Stimulated activated CD4-positive, alpha-beta T cell treated with anti-CD3 and anti-CD28 coated beads, Interleukin-12 subunit alpha, Interleukin-12 subunit beta, amount 100 ng/mL, for 24 hours (primary cell): Measurements from ENCODE around the gene PCDH1.

Experiments used
- DNase-seq, 2 experiments: peaks; one replicate each; pipeline ENCODE4 v3.0.0-alpha.2; 2020; ENCODE audit warnings: low read depth in 2 of 2

Gene PCDH1

DNA sequence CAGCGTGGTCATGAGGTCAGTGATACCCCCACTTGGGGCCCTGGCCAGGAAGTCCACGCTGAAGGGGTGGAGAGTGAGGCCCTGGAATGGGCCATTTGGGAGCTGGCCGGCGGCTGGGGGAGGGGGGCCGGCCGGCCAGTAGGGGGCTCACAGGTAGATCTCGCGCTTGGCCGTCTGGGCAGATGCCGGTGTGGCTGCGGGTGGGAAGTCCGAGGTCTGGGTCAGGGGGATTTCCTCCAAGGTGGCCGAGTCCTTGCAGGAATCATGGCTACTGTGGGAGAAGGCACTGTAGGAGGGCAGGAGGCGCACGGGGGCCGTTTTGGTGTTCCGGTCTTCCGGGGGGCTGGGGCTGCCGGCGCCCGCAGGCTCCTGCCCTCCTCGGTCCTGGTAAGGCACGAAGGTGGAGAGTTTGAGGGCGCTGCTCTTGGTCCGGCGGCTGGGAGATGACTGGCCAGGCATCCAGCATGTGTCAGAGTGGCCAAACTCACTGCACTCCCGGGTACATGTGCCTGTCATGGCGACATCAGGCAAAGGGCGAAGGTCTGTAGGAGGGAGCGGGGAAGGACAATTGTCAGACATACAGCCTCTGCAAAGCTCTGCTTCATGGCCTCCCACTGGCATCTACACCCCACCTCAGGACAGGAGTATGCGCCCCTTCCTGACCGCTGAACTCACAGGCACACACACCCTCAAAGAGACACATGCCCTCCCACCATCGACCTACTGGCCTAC is 24.1 kb downstream of the PCDH1 start:
- no peak for DNase-seq

DNA sequence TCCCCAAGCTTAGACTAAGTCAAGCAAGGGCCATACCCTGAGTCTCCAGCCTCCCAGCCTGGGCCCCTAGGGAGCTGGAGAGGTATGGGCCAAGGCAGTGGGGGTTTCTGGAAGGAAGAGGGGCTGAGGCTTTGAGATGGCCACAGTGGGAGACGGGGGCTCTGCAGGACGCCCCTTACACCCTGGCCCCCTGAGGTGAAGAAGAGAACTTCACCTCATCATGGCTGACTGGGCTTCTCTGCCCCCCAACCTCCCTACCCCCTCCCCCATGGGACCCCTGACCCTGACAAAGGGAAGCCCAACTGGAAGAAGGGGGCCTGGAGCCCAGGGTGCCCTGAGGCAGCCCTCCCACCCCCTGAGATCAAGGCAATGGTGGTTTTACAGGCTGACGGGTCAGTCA is 25.8 kb downstream of the PCDH1 start:
- DNase-seq = no peak

DNA sequence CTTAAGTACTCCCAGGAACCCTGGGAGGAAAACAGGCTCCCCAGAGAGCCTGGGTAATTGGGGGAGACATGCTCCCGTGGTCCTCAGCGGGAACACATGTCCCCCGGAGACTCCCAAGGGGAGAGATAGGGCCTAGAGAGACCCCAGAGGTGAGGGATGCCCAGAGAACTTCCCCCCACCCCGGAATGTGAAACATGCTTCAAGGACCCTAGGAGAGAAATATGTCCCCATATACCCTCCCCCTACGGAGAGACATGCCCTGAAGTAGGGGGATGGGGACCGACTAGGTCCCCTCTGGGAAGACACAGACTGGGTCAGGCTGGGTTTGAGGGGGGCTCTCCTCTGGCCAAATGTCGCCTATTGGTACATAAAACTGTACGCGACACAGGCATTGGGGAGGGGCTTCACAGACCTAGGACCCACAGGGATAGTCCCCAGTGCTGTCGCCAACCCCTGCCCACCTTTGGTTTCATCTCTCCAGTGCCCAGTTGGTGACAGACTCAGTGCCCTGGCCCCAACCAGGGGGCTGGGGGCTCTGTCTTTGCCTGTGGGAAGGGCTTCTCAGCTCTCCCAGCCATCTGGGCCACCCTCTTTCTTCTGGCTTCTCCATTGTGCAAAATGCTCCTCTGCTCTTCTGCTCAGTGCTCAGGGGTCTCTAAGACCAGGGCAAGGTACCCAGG is 26.9 kb downstream of the PCDH1 start:
- DNase-seq = no peak

- DNase-seq = no peak
These were observed 27.4 kb downstream of the PCDH1 start for GRCh38 chr5:141850786-141851185.

GRCh38 chr5:141850244-141850768 is 27.9 kb downstream of the PCDH1 start:
- no peak for DNase-seq

- DNase-seq = peak; percentile 26 to 65
These were observed 28.6 kb downstream of the PCDH1 start for GRCh38 chr5:141849415-141850243.

- peak in 1 of 2 experiments; percentile 45 for DNase-seq
These were observed 29.3 kb downstream of the PCDH1 start for GRCh38 chr5:141848744-141849414.

GRCh38 chr5:141846031-141846430 is 32.2 kb downstream of the PCDH1 start:
- DNase-seq = no peak

DNA sequence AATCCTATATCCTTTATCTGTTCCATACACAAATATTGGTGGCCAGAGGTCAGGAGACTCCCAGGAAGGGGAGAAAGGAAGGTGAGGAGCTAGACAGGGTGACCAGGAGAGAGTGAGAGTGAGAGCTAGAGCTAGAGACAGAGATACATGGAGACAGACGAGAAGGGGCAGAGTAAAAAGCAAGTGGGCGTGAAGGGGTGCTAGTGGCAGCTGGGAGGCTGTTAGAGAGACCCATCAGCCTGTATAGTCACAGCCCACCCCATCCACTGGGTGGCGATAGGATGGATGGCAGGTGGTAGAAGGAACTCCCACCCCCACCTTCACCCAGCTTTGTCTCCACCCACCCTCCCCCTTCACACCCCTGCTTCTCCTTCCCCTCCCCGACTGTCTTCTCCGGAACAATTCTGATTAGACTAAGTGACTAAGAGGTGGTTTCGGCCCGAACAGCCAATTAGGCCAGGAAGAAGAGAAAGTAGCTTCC is 32.8 kb downstream of the PCDH1 start:
- DNase-seq = no peak

DNA sequence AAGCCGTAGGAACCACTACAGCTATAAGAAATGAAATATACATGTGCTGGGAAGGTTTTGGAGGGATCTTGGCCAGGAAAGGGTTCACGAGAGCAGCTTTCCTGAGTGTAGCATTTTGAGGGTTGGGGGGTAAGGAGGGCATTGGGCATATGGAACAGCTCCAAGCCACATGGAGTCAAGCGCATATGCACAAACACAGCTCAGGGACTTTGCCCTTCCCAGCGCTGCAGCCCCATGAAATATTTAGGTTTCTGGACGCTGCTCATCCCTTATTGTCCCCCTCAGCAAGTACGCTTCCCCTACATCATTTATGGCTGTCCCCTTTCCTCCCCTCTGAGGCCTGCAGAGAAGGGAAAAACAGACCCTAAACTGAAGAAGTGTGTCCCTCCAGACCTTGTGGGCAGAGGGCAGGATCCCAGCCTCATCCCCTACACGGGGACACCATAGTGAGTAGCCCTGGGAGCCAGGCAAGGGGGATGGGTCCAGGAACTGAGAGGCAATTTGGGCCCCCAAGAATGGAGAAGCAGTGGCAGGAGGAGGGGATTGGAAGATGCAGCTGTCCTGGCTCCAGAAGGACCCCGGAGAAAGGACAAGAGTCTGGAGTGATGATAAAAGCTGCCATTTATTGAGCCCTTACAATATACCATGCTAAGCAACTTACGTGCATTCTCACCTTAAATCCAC is 33.7 kb downstream of the PCDH1 start:
- no peak for DNase-seq

DNA sequence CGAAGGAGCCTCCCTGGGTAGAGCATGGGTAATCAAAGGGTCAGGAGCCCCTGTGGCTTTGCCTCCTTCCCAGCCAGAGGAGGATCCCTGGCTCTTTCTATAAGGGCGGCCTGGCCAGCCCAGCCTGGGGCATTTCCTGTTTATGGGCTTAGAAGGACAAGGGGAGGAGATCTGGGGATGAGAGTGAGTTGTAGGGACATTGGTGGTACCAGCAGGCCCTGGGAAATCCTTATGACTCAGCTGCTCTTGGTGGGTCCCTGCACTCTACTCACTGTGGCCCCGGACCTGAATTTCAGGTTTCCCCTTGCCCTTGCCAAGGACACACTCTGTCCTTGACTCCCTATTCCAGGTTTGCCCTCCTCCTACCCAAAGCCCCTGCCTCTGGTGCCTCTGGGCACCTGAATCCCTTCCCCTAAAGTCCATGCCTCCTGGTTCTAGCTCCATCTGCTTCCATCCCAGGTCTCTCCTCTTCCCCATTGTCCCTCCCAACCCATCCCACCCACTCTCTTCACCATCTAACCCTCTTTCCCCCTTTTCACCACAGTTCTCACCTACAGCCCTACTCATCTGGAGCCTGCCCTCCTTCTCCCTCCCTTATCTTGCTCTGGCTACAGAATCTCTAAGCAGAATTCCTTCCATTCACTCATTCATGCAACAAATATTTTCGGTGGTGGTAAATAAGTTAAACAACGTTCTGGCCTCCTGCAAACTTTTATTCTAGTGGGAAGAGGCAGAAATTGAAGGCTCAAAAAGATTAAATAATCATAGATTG is 34.9 kb downstream of the PCDH1 start:
- DNase-seq = no peak

DNA sequence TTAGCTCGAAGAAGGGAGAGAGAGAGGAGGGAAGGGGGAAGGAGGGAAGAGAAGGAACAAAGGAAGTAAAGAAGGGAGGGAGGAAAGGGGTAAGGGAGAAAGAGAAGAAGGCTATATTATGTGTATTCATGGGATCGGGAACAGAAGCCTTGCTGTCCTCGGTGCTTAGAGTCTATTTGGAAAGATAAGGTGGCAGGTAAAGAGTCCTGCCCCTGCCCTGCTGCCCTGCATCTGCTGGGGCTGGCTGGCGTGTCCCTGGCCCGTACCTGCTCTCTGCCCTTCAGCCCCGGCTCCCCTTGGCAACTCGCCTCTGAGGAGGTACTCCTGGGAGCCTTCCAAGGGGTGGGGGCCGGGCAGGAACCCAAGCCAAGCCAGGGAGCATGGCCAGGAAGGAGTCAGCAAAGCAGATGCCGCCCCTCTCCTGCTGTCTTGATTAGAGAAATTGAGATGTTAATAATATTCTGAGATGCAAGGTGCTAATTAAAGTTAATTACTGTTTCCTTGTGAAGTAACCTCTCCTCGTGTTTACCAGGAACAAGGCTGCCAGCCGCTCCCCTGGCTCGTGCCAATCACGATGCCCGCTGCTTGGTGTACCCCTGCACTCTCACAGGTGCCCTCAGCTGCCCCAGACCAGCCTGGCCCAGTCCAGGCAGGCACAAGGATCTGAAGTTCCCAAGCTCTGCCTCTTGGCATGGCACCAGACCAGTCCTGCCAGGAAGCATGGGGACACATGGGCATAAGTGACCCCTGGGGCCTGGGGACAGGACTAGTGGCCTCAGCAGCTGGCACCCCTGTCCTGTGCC is 36.6 kb downstream of the PCDH1 start:
- DNase-seq = no peak

DNA sequence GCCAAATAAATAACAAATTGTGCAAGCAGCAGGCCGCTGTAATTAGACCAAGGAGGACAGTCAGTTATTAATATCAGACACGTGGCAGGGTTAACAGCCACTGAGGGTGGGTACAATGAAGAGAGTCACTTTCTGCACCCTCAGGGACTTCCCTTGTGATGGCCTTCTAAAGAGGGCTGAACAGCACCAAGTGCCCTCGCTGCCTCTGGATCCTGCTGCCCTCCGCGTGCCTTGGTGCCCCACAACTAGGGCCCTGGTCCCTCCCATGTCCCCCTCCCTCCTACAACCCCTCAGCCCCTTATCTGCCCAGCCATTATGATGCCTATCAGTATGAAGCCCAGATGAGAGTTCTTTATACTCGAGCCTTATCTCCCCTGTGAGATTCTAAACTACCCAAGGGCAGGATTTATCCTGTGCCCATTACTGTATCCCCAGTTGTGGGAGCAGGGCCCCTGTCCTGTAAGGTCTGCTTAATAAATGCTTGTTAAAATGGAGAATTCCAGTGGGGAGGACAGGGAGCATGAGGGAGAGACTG is 37.3 kb downstream of the PCDH1 start:
- no peak for DNase-seq

DNA sequence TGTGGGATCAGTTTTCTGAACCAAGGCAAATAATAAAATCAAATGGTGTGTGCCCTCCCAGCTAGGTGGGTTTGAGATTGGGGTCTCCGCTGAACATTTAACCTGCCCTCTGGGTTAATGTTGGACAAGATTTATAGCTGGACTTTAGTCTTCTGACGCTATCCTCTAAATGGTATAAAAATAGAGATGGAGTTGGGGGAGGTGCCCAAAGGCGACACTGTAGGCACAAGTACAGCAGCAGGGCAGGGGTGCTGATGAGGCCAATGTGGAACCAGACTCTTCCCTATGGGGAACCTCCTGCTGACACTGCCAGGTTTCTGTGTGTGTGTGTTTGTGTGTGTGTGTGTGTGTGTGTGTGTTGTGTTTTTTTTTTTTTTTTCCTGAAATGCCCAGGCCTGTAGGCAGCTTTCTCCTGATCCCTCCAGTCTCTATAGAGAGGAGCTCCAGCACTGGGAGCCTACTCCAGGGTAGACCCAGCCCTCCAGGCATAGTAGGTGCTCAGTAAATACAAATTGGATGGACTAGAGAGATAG is 37.9 kb downstream of the PCDH1 start:
- no peak for DNase-seq

DNA sequence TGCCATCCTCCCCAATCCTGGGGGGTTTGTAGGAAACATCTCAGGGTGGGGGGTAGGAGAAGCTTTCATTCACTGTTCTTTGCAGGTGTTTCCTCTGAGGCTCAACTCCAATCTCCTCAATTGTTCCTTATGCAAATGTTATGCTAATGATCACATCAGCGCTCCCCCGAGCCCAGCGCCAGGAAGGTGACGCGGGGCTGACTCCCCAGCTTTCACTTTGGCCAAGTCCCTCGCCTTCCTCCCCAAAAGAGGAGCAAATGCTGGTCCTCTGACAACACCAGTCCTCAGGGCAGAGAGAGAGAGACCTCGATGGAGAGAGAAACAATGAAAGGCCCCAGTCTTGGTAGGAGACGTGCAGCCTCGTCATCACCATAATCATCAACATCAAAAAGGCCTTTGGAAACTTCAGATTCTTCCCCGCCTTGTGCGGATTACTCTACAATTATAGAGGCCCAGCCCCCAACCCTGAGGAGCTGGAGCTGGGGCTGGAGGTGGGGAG is 39.1 kb downstream of the PCDH1 start:
- no peak for DNase-seq

DNA sequence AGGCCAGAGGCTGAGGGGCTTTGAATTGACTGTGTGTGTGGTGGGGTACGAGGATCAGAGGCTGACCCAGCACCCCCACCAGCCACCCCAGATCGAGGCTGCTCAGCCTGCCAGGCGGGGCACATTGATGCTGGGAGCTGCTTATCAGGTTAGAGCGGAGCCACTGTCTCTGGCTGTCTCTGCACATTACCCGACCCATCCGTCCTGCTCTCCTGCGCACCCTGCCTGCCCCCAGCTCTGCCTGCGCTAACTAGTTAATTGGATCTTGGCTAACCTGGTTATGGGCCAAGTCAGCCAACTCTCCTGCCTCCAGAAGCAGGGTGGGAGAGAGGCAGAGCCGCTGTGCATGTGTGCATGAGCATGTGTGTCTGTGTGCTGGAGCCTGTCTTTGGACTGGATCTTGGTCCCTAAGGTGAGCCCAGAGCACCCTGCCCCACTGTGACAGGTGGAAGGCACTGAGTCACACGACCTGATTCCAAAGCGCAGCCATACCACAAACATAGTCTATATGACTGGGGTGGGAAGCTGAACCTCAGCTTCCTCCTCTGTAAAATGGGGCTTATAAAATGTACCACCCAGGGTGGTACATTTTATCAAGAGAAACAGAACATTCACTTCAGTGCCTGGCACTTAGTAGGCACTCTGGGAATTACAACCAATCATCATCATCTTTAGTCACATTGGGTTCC is 39.7 kb downstream of the PCDH1 start:
- DNase-seq = no peak

DNA sequence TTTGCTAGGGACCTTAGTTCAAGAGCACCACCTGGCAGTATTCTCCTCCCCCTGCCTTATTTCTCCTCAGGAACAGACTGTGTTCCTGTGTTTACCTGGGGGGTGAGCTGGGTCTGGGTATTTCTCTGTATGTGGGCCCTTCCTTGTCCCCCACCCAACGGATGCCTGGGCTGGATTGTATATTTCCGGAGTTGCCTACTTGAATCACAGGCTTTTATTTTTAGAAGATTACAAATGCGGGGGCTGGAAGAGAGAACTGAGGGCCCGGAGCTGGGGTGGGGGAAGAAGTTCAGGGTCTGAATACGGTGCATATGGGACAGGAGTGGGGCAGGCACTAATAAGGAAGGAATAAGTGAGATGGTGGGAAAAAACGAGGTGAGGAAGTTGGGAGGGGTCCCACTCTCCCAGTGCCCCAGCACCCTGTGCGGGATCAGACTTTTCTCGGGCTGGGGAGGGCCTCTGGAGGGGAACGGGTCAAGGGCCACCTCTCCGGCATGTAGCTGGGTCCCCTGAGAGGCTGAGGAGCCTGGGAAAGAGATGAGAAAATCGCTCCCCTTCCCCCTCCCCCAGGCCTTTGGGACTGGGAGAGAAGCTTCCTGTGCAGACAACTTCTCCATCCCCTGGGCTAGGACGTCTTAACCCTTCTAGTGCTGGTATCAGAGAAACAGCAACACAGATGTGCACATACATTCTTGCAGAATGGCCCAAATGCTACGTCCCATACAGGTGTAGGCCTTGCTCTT is 42.1 kb downstream of the PCDH1 start:
- no peak for DNase-seq
